Nephron progenitor cell (in vitro differentiated cells): ENCODE measurements around the gene AQP5.

ENCODE experiments used
- DNase-seq: peaks from one replicate; pipeline ENCODE4 v3.0.0; 2021
- H3K27ac Mint-ChIP-seq: 2 replicates; pipeline ENCODE4 v1.8.0; 2021; ENCODE audit warnings: mild to moderate bottlenecking, moderate library complexity, mixed read lengths
- H3K27me3 Mint-ChIP-seq: 2 replicates; pipeline ENCODE4 v1.8.0; 2021; ENCODE audit warnings: mild to moderate bottlenecking, low read depth, mixed read lengths; ENCODE audit not compliant: poor library complexity
- H3K36me3 Mint-ChIP-seq: 2 replicates; pipeline ENCODE4 v1.8.0; 2021; ENCODE audit warnings: low read depth, mixed read lengths
- H3K4me1 Mint-ChIP-seq: 2 replicates; pipeline ENCODE4 v1.8.0; 2021; ENCODE audit warnings: mixed read lengths
- H3K4me3 Mint-ChIP-seq: 2 replicates; pipeline ENCODE4 v1.8.0; 2021; ENCODE audit warnings: mild to moderate bottlenecking, moderate library complexity, mixed read lengths
- H3K9me3 Mint-ChIP-seq: 2 replicates; pipeline ENCODE4 v1.8.0; 2021; ENCODE audit warnings: mild to moderate bottlenecking, moderate library complexity, mixed read lengths
- CTCF ChIP-seq: fragments of 200-600 bp; sonication (generic); IDR thresholded peaks from 2 replicates; pipeline ENCODE4 v1.5.0; 2021; ENCODE audit warnings: antibody characterized with exemption

Gene AQP5

GRCh38 chr12:49920241-49920914, 41.3 kb upstream of the AQP5 start:
- Mint-ChIP-seq H3K4me3 (no peak overlapping the region), H3K36me3 (no peaks in the 10 kb centered on the region), H3K27ac (no peak overlapping the region), H3K27me3 (peaks cover 8% of the 10 kb centered on the region), H3K4me1 (peaks cover 12% of the 10 kb centered on the region), H3K9me3 (no peaks in the 10 kb centered on the region)
- TF ChIP-seq CTCF: no peak
- no peak for DNase-seq

- H3K27ac Mint-ChIP-seq: no peak overlapping the region
- no peaks in the 10 kb centered on the region for H3K36me3 Mint-ChIP-seq
- peaks cover 8% of the 10 kb centered on the region for H3K27me3 Mint-ChIP-seq
- no peak for DNase-seq
- no peak overlapping the region for H3K4me3 Mint-ChIP-seq
- peaks cover 12% of the 10 kb centered on the region for H3K4me1 Mint-ChIP-seq
- TF ChIP-seq CTCF: no peak
- H3K9me3 Mint-ChIP-seq: no peaks in the 10 kb centered on the region
These were observed 40.8 kb upstream of the AQP5 start for GRCh38 chr12:49920915-49921286.

GRCh38 chr12:49921299-49921698, 40.4 kb upstream of the AQP5 start:
- no peak for TF ChIP-seq CTCF
- H3K36me3 Mint-ChIP-seq: no peaks in the 10 kb centered on the region
- H3K4me1 Mint-ChIP-seq: peaks cover 12% of the 10 kb centered on the region
- H3K27me3 Mint-ChIP-seq: peaks cover 8% of the 10 kb centered on the region
- DNase-seq: no peak
- H3K9me3 Mint-ChIP-seq: no peaks in the 10 kb centered on the region
- H3K4me3 Mint-ChIP-seq: no peak overlapping the region
- H3K27ac Mint-ChIP-seq: no peak overlapping the region

GRCh38 chr12:49921936-49922335, 39.7 kb upstream of the AQP5 start:
- H3K4me3 Mint-ChIP-seq: no peak overlapping the region
- no peak for TF ChIP-seq CTCF
- no peaks in the 10 kb centered on the region for H3K9me3 Mint-ChIP-seq
- no peak for DNase-seq
- peaks cover 10% of the 10 kb centered on the region for H3K4me1 Mint-ChIP-seq
- H3K27ac Mint-ChIP-seq: no peak overlapping the region
- H3K27me3 Mint-ChIP-seq: peaks cover 8% of the 10 kb centered on the region
- no peaks in the 10 kb centered on the region for H3K36me3 Mint-ChIP-seq

GRCh38 chr12:49922349-49923034, 39.2 kb upstream of the AQP5 start:
- no peak for TF ChIP-seq CTCF
- no peaks in the 10 kb centered on the region for H3K36me3 Mint-ChIP-seq
- H3K9me3 Mint-ChIP-seq: no peaks in the 10 kb centered on the region
- H3K4me1 Mint-ChIP-seq: peaks cover 4% of the 10 kb centered on the region
- H3K27me3 Mint-ChIP-seq: peaks cover 8% of the 10 kb centered on the region
- H3K4me3 Mint-ChIP-seq: no peak overlapping the region
- DNase-seq: no peak
- H3K27ac Mint-ChIP-seq: no peak overlapping the region
